HG02763 (cell line): ENCODE results near the gene OPA3.

ENCODE experiments used
- ATAC-seq: cut with Tn5 transposase; IDR thresholded peaks from one replicate; pipeline ENCODE4 v1.9.1; 2021; ENCODE audit warnings: mild to moderate bottlenecking, moderate library complexity; ENCODE audit not compliant: unreplicated experiment

The OPA3 gene

DNA sequence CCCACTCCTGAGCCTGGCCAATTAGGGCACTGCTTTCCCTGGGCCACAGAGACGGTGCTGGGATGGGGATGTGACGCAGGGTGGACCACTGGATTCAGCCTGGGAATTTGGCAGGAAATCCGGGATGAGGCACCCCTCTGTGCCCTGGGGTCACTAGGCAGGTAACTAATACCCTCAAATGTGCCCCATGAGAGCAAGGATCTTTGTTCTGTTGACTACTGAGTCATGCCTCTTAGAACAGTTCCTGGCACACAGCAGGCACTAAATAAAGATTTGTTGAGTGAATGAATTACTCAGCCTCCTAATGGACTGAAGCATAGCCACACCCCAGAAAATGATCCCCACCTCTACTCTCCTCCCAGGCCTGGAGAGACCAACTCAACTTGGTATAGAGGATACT, 15.9 kb downstream of the OPA3 start:
- no peak for ATAC-seq

DNA sequence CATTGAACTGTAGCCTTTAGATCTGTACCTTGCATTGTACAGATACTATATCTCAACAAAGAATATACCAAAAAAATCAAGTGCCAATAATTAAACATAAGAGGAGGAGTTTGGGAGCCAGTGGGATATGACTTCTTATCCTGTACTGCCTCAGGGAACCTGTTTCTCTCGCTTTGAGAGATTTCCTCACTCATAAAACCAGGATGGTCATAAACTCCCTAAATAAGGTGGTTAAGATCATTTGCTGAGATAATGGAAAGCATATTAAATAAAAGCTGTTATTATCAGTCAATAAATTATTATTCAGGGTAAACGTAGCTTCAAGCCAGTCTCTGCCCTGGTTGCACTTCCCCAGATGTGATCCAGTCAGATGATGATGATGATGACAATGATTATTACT, 17.0 kb downstream of the OPA3 start:
- ATAC-seq = no peak

DNA sequence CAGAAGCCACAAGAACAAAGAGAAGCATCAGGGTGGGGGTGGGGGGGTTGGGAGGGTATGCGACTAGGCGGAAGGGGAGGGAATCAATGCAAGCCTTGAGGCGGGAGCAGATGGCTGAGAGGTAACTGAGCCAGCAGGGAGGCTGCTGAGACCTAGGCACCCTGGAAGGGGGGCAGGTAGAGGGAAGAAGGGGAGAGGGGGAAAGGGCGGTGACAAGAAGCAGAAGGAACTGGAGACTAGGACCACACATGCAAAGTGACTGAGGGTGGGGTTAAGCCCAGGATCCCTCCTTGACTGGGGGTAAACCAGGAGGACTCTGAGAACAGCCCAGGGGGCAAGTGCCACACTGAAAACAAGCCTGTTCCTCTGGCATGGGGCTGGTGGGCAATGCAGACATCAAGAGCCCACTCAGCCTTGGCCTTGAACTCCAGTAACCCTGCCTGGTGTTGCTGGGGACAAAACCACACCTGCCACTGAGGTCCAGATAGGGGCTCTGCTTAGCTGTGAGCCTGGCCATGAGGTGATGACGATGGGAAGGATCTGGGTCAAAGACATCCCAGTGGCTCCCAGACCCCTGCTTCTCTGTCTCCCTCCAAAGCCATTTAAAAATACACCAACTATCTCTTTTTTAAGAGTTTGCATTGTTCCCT, 20.3 kb downstream of the OPA3 start:
- ATAC-seq = no peak

DNA sequence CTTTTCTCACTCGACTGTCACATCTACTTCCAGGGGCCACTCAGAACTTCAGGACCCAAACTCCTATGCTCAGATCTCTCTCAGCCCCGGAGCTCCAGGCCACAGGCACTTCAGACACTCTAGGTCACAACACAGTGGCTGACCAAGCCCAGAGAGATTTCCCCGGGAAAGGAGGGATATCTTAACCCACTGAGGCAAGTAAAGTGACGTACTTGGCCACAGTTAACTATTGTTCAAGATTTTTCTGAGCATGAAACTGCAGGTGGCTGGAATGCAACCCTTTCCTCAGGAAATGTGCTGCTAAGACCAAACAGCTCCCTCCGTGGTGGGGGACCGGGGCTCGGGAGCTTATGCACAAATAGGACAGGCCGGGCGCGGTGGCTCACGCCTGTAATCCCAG, 23.9 kb downstream of the OPA3 start:
- ATAC-seq = no peak

GRCh38 chr19:45560038-45560437, 24.6 kb downstream of the OPA3 start:
- ATAC-seq = no peak

- peak; percentile 52 for ATAC-seq
Observed at GRCh38 chr19:45558399-45558878, 26.2 kb downstream of the OPA3 start.

DNA sequence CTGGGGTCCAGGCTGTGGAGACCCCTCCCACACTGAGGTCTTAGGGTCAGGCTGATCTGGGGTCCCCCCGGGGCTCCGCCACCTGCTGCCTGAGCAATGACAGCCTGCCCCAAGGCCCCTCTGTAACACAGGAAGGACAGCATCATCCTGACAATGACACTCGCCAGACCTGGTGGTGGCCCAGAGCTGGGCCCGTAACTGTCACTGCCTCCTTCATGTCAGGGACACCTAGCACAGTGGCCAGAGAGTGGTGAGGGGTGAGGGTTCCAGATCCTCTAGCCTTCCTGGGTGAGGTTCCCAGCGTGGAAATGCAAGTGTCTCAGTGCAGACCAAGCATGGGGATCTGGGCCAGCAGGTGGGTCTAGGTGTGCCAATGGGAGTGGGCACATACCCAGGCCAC, 27.8 kb downstream of the OPA3 start:
- ATAC-seq = no peak

DNA sequence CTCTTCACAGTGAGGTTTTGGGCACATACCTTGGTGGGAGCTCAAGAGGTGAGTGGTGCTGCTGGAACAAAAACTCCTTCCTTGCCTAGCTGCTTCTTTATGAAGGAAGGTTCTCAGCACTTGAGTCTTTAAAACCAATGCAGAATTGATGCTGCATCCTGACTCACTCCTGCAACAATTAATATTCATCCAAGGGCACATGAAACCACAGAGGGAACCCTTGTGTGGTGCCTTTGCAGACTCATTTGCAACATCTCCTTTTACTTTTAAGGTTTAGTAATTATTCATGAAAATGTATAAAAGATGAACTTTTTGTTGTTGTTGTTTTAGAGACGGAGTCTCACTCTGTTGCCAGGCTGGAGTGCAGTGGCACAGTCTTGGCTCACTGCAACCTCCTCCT, 30.1 kb downstream of the OPA3 start:
- ATAC-seq = no peak

DNA sequence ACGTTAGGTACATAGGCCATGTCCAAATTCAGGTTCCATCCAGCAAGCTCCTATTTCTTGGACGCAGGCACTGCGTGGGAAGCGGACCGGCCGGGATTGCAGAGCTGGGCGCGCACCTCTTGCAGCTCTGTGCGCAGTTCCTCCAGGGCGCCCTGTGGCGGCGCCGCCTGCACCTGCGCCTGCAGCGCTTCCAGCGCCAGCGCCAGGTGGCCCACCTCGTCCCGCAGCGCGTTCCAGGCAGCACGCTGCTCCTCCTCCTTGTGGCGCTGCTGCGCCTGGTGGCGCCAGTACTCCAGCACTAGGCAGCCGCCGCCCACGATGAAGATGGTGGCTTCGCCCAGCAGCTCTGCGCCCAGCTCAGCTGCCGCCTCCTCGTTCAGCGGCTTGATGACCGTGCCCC, 31.1 kb downstream of the OPA3 start:
- no peak for ATAC-seq

DNA sequence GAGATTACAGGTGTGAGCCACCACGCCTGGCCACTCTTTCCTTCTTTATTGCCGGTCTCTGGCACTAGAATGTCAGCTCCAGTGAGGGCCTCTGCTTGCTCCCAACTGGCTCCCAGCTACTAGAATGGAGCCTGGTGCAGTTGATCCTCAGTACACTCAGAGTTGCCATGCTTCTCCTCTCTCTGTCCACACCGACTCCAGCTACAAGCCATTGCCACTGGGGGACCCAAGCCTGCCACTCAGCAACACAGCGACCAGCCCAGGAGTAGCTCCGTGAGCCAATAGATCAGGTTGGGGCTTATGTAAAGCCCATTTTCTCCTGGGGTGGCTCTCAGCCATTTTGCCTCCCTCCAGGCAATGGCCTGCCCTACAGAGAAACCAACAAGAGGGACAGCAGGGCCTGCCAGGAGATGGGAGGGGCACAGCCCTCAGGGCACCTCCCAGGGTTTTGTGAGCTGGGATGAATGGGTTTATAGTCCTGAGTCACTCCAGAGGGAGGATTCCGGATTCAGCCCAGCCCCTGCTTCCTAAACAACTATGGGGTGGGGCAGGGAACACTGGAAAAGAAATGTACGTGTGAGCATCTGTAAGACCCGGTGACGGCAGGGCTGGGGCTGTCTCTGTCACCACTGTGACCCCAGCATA, 36.5 kb downstream of the OPA3 start:
- no peak for ATAC-seq

GRCh38 chr19:45547211-45547770, 37.3 kb downstream of the OPA3 start:
- no peak for ATAC-seq

GRCh38 chr19:45542234-45542668, 42.4 kb downstream of the OPA3 start:
- ATAC-seq = no peak

- ATAC-seq = no peak
Observed at GRCh38 chr19:45539459-45539858, 45.1 kb downstream of the OPA3 start.

GRCh38 chr19:45531349-45531748, 53.3 kb downstream of the OPA3 start:
- no peak for ATAC-seq

GRCh38 chr19:45529420-45529785, 55.2 kb downstream of the OPA3 start:
- no peak for ATAC-seq

- ATAC-seq = no peak
Observed at GRCh38 chr19:45528744-45529419, 55.7 kb downstream of the OPA3 start.

DNA sequence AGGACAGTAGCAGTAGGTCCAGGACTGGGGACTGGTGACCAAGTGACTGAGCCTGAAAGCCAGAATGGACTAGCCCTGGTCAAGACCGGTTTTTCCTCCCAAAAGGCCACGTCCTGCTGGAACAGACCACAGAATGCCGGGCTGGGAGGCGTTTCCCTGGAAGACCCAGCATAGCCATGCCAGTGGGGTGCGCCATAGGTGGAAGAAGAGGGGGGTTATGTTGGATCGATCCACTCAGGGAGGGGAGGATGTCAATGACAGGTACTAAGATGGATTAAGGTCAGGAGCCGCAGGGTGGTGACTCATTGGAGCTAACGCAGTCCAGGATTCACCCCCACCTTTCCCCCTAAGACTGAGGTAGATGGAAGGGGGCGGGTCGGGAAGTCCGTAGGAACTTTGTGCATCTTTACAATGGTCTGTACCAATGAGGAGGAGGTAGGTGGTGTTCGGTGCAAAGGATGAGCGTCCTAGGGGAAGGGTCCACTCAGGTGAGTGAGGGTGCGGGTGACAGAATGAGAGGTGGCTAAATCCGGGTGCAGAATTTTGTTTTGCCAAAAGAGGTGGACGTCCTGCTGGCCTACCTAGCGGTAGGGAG, 56.4 kb downstream of the OPA3 start:
- no peak for ATAC-seq

DNA sequence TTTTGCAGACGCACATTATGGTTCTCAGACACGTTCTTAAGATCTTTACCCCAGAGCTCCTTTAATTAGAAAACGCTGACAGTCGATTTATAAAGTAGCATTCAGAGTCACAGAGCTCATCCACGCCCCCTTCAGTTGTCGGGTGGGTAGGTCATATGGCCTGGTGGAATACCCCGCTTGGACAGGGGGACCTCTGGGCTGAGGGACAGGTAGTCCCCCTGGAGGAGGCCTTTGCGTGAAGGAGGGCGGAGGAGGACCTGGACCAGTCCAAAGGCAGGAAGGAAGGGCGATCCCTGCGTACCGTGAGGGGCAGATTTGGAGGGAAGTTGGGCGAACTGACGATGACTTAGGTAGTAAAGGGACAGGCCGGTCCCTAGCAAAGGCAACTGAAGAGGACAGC, 56.9 kb downstream of the OPA3 start:
- no peak for ATAC-seq

GRCh38 chr19:45526971-45527370, 57.6 kb downstream of the OPA3 start:
- ATAC-seq = no peak

- ATAC-seq = no peak
Observed at GRCh38 chr19:45526143-45526542, 58.5 kb downstream of the OPA3 start.

GRCh38 chr19:45524575-45525129, 60.0 kb downstream of the OPA3 start:
- no peak for ATAC-seq
